HG03457 (cell line): Measurements from ENCODE around the gene HERPUD1.
A peak's percentile ranks its signal among the peaks of the same experiment; 100 is the strongest.

Source experiments
- ATAC-seq: cut with Tn5 transposase; IDR thresholded peaks from one replicate; pipeline ENCODE4 v1.9.1; 2021; ENCODE audit warnings: moderate number of reproducible peaks; ENCODE audit not compliant: unreplicated experiment

HERPUD1 gene

DNA sequence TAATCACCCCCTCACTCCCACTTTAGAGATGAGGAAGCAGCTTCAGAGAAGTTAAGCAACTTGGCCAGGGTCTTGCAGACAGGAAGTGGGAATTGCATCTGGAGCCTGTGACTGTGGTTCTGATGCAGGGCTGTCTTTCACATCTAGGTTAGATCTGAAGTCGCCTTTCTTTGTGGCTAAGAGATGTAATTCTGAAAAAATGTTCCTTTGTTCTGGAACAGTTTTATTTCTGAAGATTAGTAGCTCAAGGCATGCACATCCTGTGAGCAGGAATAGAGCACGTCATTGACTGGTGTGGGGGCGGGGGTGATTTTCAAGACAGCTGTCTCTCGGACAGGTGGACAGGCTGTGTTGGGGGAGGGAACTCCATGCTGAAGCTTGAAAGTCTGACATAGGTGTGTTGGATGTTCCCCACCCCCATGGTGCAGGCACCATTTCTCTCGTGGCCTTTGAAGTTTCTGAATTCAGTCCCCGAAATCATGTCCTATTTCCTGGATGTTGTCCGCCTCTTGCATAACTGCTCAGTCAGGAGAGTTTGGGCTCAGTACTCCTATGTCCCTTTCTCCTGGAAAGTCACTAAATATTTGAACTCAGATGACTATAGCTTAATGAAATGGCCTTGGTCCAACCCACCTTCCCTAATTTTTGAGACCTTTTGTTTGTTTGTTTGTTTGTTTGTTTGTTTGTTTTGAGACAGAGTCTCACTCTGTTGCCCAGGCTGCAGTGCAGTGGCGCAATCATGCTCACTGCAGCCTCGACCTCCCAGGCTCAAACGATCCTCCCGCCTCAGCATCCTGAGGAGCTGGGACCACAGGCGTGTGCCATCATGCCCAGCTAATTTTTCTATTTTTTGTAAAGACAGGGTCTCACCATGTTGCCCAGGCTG lies 21.0 kb upstream of the HERPUD1 start:
- no peak for ATAC-seq

DNA sequence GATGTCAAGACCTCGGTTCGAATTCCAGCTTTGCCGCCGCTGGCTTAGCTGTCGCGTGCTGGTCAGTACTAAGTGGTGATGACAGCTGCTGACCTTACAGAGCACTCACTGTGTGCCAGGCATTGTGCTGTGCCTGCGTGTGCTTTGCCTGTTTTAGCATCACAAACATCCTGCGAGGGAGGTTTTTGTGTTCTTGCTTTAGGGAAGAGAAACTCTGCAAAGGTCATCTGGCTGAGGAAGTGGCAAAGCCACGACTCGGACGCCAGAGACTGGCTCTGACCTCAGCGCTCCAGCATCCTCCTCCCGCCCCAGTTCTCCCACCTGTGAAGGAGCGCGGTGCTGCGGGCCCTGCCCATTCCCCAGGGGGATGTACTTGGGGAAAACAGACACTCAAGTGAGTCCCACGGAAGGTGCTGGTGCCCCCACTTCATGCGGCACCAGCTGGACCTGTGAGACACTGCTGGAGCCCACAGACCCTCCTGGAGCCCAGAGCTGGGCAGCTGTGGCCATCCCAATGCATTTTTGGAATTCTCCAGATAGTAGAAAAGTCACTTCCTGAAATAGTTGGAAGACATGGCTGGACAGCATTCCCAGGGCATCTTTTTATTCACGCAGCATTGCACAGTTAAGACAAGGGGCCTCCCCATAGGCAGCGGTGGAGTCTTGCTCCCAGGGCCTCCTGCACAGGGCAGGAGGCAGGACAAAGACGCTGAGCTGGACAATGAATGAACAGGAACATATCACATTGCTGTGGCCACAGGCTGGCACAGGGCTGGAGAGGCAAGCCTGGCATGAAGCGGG lies 20.0 kb upstream of the HERPUD1 start:
- ATAC-seq: peak; percentile 63

DNA sequence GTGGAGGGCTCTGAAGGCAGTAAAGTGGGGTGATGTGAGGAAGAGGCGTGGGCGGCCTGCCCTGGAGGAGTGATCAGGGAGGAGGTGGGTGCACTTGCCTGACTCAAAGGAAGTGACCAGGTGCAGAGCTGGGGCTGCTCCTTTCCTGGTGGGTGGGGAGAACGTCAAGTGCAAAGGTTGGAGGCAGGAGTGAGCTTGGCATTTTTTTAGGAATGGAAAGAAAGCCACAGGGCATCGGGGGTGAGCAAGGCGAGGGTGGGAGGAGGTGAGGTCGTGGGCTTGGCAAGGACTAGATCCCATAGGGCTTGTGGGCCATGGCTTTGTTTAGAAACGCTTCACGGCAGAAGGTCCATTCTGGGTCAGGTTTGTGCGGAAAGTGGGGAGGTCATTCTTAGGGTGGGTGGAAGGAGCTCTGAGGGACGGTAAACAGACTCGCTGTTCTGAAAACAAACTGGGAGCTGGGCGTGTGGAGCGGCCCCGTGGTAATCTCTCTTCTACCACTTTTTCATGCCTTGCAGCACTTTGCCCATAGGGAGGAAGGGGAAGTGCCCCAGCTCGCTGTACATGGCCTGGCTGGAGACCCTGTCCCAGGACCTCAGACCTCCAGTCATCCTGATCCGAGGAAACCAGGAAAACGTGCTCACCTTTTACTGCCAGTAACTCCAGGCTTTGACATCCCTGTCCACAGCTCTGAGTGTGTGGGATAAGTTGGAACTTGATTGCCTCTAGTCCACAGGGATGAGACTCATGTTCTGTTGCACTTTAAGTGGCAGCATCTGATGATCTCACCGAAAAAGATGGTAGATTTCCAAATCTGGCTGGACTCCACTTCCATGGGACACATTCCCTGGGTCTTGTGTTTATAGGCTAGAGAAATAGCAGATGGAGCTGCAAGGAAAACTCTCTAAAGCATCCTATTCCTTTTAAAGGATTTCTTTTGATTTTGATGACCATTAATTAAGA lies 18.9 kb upstream of the HERPUD1 start:
- no peak for ATAC-seq

DNA sequence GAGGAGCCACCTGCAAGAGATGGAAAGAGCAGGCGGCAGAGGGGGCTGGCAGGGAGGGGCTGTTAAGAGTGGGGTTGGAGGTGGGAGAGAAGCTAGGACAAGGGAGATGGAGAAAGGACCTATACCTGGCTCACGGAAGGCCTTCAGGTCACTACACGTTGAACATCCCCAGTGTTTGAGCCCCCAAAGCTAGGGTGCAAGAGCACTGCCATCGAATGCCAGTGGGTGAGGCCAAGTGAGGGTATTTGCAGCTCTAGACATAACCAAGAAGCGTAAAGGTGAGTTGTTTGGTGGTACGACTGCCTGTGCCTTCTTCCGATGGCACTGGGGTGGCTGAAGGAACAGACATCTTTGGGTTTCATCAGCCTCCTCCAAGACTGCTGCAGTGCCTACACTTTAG lies 17.0 kb upstream of the HERPUD1 start:
- ATAC-seq: no peak

DNA sequence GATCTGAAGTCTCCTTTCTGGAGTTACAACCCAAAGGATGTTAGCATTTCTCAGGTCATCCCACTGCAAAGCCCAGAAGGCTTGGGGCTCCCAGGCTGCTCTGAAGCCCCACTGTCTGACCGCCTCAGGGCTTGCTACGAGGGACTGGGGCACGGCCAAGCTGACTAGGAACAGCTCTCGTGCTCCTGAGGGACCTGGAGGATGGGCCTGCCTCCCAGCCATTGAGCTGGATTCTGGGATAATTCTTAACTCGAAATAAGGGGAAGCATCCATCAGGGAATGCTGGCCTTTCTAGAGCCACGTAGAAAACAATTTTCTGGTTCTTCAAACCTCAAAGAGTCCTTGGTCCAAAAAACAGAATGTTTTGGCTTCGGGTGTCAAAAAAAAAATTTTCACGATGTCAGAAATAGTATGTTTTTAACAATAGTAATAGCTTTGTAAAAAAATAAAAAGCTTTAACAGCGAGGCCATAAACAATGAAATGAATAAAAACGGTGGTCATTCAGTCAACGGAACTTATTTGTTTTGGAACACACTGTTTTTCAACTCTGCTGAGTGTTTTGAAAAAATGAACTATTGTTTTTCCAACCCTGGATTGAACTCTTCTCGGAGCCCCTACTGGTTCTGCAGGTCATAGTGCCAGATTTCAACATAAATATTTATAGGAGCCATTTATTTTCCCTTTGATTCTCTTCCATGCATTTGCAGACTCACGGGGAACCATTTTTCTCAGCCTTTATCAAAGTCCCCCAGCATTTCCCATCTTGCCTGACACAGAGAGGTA lies 16.4 kb upstream of the HERPUD1 start:
- ATAC-seq: no peak

DNA sequence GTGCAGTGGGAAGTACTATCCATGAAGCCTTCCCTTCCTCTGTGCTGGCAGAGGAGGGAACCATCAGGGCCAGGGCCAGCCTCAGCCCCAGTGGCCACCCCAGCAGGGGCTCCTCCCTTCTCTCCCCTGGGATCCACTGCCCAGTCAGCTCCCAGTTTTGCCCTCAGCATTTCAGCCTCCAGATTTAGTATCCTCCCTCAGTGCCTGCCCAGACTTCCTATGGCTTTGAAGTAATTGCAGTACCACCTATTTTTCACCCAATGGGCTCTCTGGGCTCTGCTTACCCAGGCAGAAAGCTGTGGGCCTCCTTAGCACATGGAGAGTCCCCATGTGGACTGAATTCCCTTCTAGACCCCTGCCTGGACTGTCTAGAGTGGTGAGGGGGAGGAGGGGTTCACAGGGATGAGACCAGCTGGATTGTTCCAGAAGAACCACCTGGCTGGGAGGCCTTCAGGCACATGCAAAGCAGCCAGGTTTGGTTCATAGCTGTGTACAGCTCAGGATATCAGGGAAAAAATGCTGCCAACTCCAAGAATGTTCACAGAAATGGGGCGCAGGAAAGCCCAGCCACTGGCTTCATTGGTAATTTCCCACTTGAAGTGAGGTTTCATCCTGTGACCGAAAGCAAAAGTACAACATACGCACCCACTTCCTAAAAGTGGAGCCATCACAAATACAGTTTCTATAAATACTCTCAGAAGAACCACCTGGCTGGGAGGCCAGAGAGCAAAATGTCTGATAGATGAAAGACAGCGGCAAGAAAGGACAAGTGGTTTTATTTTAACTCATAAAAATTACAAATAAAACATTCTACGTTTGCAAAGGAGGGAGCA lies 15.2 kb upstream of the HERPUD1 start:
- ATAC-seq: peak; percentile 60

DNA sequence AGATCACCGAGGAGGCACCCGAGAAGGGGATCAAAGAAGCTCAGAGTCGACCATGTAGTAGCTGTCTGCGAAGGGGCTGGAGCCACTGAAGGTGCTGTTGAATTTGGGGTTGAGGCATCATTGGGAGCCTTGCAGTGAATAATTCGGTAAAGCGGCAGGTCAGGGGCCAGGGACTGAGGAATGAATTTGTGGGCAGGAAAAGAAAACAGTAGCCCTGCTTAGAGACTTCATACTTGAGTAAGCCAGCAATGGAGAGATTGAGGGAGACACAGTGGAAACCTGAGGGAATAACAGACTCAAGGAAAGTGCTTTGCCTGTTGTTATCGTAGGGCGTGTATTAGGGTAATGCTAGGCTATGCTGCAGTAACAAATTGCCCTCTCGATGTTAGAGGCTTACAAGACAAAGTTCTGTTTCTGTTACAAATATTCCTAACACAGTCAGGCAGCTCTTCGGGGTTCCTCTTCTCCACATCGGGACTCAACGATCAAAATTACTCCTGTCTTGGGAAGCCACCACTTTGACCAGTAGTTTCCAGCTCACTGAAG lies 13.4 kb upstream of the HERPUD1 start:
- ATAC-seq: no peak

DNA sequence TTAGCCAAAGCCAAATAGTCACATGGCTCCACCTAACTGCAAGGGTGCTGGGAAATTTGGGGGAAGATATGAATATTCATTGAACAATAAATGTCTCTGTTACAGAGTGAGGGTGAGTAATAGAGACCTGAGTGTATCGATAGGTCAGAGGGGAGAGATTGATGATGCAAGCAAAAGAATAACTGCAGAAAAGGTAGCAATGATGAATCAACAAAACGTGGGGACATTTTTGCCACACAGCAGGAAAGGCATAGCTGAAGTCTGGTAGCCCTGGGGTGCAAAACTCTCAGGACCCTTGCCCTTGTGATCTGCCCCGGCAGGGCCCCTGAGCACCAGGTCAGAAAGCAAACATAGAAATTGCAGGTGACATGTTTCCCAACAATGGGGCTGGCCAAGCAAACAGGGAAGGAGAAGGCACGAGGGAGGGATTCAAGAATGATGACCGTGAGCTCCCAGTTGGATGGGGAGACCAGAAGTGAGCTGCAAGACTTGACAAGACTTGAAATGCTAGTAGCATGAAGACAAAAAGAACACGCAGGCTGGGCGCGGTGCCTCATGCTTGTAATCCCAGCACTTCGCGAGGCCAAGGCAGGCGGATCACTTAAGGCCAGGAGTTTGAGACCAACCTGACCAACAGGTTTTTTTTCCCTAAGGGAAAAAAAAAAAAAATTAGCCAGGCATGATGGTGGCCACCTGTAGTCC lies 12.7 kb upstream of the HERPUD1 start:
- no peak for ATAC-seq

DNA sequence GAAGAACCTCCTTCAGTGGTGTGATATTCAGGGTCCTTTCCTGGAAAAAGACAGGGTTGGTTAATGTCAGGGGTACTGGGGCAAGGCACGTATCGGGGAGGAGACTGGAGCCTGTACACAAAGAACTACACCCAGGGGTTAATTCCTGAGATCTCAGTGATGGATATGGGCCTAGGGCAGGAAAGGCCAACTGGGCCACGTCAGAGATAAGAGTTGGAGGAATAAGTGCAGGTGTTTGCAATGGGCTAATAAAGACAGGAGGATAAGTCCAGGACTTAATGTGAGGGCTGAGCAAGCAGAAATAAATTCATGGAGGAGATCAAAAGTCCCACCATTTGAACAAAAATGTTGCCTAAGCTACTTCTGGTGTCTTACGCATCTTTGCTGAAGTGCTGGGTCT lies 10.4 kb upstream of the HERPUD1 start:
- no peak for ATAC-seq

DNA sequence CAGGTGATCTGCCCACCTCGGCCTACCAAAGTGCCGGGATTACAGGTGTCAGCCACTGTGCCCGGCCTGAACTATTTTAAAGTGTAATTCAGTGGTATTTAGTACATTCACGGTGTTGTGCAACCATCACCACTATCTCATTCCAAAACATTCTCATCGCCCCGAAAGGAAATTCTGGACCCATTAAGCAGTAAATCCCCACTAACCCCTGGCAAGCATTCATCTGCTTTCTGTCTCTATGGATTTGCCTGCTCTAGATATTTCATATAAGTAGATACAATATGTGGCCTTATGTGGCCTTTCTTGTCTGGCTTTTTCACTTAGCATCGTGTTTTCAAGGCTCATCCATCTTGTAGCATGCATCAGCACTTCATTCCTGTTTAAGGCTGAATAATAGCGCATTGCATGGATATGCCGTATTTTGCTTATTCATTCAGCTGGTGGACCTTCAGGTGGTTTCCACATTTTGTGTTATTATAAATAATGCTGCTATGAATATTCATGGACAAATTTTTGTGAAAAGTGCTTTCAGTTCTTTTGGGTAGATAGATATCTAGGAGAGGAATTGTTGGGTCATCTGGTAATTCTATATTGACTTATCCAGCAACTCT lies 8.4 kb upstream of the HERPUD1 start:
- no peak for ATAC-seq

DNA sequence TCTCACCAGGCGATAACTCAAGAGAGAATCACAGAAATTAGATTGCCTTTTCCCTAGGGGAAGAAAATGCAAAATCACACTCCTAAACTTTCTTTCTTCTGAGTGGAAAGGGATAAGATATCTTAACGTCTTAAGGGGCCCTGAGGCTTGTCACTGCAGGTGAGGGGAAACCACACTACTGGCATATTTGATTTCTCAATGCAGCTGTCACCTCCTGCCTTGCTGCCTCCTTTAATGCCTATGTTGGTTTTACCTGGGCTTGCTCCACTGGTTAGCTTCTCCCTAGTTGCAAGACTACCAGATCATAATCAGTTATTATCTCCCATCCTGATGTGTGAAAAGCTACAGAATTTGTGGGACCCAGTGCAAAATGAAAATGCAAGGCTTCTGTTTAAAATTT lies 4.5 kb upstream of the HERPUD1 start:
- ATAC-seq: no peak

DNA sequence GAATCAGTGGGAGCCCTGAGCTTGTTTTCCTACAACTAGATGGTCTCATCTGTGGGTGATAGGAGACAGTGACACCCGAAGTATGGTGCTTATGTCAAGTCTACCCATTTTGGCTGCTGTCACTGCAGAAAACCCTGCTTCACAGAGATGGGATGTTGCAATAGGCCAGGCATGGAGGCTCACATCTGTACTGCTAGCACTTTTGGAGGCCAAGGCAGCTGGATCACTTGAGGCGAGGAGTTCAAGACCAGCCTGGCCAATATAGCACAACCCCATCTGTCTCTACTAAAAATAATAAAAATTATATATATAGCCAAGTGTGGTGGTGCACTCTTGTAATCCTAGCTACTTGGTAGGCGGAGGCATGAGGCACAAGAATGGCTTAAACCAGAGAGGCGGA lies 2.3 kb upstream of the HERPUD1 start:
- no peak for ATAC-seq

DNA sequence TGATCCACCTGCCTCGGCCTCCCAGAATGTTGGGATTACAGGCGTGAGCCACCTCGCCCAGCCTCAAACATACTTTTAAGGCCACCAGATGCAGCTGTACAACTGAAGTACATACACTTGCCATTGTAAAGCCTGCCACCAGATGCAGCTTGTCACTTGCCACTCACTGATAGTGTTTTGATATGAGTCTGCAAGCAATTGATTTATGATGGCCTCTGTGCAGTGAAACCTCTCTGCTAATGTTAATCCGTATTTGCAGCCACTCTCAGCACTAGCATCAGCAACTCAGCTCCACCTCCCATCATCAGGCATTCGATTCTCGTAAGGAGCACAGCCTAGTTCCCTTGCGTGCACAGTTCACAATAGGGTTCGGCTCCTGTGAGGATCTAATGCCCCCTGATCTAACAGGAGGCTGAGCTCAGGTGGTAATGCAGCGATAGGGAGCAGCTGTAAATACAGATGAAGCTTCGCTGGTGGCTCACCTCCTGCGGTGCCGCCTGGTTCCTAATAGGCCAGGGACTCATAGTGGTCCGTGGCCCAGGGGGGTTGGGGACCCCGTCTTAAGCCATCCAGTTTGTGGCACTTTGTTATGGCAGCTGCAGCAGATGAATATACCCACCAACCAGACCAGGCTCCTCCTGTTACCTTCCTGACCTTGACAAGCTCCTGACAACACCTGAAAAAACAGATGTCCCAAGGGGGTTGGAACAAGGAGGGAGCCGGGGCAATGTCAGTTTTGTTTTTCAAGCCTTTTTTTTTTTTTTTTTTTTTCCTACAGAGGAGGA lies 1.3 kb upstream of the HERPUD1 start:
- no peak for ATAC-seq

DNA sequence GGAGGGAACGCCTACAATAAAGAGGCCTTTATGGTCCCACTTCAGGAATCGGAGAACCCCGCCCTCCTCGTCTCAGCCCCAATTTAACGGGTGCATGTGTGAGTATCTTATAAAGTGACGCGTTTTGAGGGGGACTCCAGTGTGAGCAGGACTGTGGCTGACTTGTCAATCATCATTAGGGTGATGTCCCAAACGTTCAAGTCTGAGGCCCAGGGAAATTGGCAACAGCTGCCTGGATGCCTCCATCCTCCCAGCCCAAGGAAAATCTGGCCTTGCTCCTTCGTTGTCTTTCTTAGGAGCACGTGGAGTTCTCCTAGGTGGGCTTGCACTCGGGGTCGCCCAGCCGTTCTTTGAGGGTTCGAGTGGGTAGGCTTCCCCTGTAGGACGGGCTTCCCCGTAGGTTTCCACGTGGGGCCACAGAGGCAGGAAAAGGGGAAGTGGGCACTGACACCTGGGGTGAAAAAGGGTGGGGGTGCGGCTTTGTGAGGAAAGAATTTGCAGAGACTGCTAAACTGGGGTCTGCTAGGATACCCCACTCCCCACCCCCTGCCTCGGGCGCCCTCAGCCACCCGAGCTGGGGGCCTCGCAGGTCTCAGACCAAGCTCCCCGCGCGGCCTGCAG lies 561 bp upstream of the HERPUD1 start:
- peak; percentile 32 for ATAC-seq

DNA sequence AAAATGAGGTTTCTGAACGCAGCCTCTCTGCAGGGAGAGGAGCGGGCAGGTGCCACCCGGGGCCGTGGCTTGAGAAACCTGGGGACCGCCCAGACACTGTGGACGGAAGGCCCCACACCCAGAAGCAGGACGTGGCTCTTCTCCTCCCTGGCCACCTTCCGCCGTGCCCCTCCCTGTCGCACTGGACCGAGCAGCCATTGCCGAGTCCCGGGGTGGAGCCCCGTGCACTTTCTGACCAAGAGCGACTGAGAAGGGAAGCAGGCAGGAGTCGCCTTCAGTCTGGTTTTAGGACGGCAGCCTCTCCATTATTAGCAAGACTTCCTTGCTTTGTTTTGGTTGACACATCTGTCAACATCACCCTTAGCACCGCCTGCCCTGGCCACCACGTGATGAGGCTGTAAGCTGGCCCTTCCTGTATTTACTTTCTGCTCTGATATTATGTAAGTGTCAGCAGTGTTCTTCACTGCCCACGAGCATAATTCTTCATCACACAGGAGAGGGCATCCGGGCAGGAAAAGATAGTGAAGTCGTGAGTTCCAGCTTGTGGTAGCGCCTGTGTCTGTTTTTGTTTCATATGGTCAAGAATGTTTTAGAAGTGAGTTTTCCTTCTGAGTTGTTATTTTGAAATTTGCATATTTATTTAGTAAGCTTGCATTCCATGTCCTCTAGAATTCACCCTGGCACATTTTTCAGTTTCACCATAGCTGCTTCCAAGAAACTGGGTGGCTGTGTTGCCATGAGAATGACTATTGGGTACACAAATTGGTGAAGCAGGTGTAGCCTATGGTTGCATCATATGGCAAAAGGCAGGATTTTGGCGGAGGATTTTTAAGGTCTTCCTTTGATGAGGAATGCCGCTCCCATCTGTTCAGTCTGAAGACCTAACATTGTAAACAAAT lies 1.0 kb downstream of the HERPUD1 start:
- ATAC-seq: no peak
